SIG-M5 (cell line): Measurements from ENCODE around the gene ASF1A.

ENCODE experiments used
- DNase-seq: peaks from one replicate; lab custom pipeline; 2025; lab: John Stamatoyannopoulos, UW

ASF1A gene

GRCh38 chr6:118913161-118913560, 19.2 kb downstream of the ASF1A start:
- no peak for DNase-seq

DNA sequence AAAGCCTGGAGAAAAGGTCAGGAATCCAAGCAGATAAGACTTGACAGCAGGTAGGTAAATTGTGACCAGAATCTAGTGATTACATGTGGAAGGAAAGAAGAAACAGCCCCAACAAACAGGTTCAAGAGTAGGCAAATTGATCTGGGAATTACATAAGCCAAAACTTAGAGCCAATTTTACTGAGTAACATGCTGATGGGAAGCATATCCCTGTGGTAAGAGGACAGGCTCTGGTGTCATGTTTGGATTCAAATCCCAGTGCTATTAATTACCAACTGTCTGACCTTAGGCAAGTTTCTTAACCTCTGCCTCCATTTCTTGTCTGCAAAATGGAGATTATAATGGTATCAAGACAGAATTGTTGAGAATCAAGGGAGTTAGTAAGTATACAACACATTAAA, 20.6 kb downstream of the ASF1A start:
- no peak for DNase-seq

DNA sequence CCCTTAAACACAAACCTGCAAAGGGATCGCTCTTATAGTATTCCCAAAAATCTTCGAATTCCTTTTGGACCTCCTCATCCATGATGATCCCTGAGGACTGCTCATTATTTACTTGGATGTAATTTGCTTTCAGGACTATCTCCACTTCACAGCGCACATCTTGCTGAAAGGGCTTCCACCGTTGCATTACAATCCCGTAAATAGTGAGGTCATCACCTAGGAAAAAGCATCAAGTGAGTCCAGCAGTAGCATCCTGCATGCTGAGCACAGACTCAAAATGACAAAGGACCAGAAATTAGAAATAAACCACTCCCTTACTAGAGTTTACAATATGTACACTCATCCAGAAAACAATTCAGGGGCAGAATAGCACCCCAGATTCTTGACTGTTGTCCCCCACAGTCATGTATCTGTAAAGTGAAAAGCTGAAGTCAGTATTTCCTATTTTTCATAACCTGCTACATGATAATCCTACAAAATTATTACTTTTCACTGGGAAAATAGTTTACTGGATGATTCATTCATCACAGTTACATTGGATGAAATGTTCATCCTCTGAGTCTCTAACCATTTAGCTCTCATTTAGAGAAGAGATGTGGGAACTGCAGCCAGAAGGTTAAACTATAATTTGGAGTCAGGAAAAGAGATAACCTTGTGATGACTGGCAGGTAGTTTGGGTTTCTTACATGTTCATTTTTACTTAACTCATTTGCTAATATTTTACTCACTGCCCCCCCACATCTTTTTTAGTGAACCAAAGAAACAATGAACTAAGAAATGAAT, 23.8 kb downstream of the ASF1A start:
- no peak for DNase-seq

- DNase-seq, result no peak
Measured at GRCh38 chr6:118918329-118918725, 24.4 kb downstream of the ASF1A start.

GRCh38 chr6:118921084-118921483, 27.1 kb downstream of the ASF1A start:
- no peak for DNase-seq

DNA sequence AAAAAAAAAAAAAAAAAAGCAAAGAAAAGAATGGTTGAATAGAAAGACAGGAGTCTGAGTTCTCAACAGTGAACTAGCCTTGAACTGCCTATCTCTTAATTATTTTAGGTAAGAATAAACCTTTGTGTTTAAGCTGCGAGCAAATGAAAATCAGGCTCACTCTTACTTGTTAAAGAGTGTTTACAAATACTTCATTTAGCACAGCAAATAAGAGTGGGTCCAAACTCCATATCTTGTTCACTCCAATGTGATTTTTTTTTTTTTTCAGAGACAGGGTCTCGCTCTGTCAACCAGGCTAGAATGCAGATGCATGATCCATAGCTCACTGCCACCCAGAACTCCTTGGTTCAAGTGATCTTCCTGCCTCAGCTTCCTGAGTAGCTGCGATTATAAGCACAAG, 29.1 kb downstream of the ASF1A start:
- DNase-seq, result no peak

- DNase-seq, result no peak
Measured at GRCh38 chr6:118930680-118931079, 36.7 kb downstream of the ASF1A start.

GRCh38 chr6:118931436-118931835, 37.5 kb downstream of the ASF1A start:
- DNase-seq, result no peak

DNA sequence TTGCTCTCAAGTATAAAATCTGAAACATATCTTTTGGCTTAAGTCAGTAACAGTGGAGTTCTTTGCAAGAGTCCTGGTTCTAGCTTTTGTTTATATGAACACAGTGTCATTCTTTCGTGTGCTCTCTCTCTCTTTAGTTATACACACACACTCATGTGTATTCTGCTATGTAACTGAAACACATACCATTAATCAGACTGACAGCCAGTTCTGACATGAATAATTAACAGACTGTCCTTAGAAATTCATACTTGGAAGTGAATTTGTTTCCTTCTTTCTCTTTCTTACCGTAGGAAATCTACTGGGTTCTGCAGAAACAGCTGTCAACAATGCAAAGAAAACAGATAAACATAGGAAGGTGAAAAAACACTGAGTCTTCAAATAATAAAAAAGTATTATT, 38.5 kb downstream of the ASF1A start:
- DNase-seq, result no peak

DNA sequence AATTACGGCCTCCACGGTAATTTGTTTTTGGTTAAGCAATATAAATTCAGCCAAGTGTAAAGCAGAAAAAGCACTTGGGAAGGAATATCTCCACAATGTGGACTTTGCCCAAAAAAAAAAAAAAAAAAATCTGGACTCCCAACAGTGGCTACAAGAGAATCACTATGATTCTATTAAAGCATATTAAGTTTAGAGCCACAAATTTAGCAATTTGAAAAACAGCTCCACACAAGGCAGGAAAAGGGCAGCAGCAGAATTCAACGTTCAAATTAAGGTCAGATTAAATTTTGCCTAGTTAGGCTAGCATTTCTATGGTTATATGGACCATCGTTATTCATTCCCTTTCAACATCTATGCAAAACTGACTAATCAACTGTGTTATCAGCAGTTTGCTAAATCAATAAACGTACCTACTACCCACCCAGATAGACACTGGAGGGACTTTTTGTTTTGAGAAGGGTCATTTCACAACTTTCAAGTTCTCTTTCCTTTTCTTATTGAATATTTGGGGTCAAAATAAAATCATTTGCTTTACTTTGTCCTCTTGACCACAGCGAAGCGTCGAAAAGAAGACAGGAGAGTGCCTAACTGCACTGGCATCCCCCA, 40.0 kb downstream of the ASF1A start:
- DNase-seq, result no peak

- peak; percentile 18 for DNase-seq
Measured at GRCh38 chr6:118934461-118935330, 40.7 kb downstream of the ASF1A start, which contains the start of gene MCM9. Gene MCM9 (minus strand): TSS chr6:118935159. CDS start chr6:118931723, 3,436 bp downstream.

DNA sequence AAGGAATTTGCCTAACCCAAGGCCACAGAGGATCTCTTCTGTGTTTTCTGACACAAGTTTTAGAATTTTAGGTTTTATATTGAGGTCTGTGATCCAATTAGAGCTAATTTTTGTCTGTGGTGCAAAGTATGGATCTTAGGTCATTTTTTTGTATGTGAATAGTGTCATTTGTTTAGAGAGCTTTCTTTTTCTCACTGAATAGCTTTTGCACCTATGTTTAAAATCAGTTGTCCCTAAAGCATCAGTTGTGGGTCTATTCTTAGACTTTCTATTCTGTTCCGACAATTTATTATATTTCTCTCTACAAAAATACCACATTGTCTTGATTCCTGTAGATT, 41.3 kb downstream of the ASF1A start:
- no peak for DNase-seq

DNA sequence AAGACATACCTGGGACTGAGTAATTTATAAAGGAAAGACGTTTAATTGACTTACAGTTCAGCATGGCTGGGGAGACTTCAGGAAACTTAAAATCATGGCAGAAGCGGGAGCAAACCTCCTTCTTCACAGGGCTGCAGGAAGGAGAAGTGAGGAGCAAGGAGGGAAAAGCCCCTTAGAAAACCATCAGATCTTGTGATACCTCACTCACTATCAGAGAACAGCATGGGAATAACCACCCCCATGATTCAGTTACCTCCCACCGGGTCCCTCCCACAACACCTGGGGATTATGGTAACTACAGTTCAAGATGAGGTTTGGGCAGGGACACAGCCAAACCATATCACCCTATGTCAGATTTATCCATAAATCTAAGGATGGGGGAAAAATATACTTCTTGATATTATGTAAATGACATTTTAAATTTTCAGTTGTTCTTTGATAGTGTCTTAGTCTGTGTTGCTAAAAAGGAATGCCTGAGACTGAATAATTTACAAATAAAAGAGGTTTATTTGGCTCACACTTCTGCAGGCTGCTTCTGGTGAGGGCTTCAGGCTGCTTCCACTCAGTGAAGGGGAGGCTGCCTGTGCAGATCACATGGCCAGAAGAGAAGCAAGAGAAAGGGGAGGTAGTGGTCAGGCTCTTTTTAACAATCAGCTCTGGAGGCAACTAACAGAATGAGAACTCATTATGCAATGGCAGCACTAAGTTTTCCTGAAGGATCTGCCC, 42.2 kb downstream of the ASF1A start:
- DNase-seq, result no peak

GRCh38 chr6:118939683-118940082, 45.7 kb downstream of the ASF1A start:
- no peak for DNase-seq

GRCh38 chr6:118940770-118941169, 46.8 kb downstream of the ASF1A start:
- DNase-seq, result no peak

DNA sequence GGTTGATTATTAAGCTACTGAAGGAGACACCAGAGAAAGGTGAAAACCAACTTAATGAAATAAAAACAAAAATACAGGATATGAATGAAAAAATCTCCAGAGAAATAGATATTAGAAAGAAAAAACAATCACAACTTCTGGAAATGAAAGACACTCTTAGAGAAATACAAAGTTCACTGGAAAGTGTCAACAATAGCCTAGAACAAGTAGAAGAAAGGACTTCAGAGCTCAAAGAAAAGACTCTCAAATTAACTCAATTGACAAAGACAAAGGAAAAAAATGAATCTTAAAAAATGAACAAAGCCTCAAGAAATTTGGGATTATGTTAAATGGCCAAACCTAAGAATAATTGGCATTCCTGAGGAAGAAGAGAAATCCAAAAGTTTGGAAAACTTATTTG, 51.3 kb downstream of the ASF1A start:
- no peak for DNase-seq

DNA sequence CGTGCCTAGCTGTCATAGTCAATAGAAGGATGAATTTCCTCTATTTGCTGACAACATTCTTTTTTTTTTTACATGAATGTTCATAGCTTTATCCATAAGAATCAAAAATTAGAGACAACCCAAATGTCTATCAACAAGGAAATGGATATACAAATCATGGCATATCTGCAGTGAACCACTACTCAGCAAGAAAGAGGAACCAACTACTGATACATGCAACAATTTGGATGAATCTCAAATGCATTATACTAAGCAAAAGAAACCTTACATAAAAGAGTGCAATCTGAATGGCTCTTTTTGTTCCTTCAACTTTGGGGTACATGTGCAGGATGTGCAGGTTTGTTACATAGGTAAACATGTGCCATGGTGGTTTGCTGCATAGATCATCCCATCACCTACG, 58.7 kb downstream of the ASF1A start:
- no peak for DNase-seq

DNA sequence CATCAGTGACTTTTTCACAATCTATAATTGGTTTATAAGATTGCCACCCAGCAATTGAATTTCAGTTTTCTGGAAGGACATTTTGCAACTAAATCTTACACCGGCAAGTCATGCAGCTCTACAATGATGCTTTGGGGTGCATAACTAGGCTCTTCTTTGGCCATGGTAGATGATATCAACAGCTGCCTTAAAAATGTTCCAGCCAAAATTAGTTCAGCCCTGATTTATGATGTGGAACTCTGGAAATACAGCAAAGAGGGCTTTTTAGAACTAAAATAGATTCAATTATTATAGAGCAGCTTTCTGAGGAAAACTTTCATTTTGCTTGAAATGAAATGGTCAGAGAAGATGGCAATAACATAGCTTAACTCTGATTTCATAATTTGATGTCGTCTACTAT, 59.4 kb downstream of the ASF1A start:
- no peak for DNase-seq
